H9 (cell line): Measurements from ENCODE around the gene WNT5B. TPM values are rescaled to one million over a fixed set of nuclear protein-coding genes. Genes with fewer than 3 reads are reported as not detected.

Experiments
- DNase-seq: peaks from one replicate; pipeline ENCODE4 v3.0.0-alpha.2; 2017
- H2AFZ ChIP-seq: one replicate; pipeline ENCODE4 v1.6.1; 2013; ENCODE audit warnings: mild to moderate bottlenecking, low read length, control low read depth, moderate library complexity
- H2AK5ac ChIP-seq: 2 replicates; pipeline ENCODE4 v1.6.1; 2013; ENCODE audit warnings: low read length, control low read depth, mixed read lengths; ENCODE audit not compliant: insufficient read length
- H2BK120ac ChIP-seq: one replicate; pipeline ENCODE4 v1.6.1; 2013; ENCODE audit warnings: low read depth, mild to moderate bottlenecking, low read length, control low read depth, inconsistent platforms; ENCODE audit not compliant: poor library complexity, severe bottlenecking
- H2BK12ac ChIP-seq: 2 replicates; pipeline ENCODE4 v1.6.1; 2013; ENCODE audit warnings: low read length, control low read depth, mixed read lengths, low read depth; ENCODE audit not compliant: insufficient read length
- H2BK15ac ChIP-seq: 2 replicates; pipeline ENCODE4 v1.6.1; 2013; ENCODE audit warnings: low read depth, low read length, control low read depth
- H2BK20ac ChIP-seq: one replicate; pipeline ENCODE4 v1.6.1; 2013; ENCODE audit warnings: low read depth, mild to moderate bottlenecking, low read length, control low read depth, inconsistent platforms; ENCODE audit not compliant: poor library complexity, severe bottlenecking
- H2BK5ac ChIP-seq: 2 replicates; pipeline ENCODE4 v1.6.1; 2013; ENCODE audit warnings: low read length, control low read depth, mixed read lengths; ENCODE audit not compliant: insufficient read length
- H3K14ac ChIP-seq: 2 replicates; pipeline ENCODE4 v1.6.1; 2013; ENCODE audit warnings: low read length, control low read depth; ENCODE audit not compliant: insufficient read depth
- H3K18ac ChIP-seq: 2 replicates; pipeline ENCODE4 v1.6.1; 2013; ENCODE audit warnings: low read depth, mild to moderate bottlenecking, mixed read lengths, low read length, control low read depth; ENCODE audit not compliant: insufficient read length
- H3K23ac ChIP-seq: 2 replicates; pipeline ENCODE4 v1.6.1; 2013; ENCODE audit warnings: low read length, control low read depth, mixed read lengths, low read depth; ENCODE audit not compliant: insufficient read length
- H3K23me2 ChIP-seq: 2 replicates; pipeline ENCODE4 v1.6.1; 2013; ENCODE audit warnings: low read depth, mild to moderate bottlenecking, mixed read lengths, low read length, control low read depth; ENCODE audit not compliant: insufficient read length, poor library complexity, severe bottlenecking
- H3K27ac ChIP-seq: 2 replicates; pipeline ENCODE4 v1.5.1; 2013; ENCODE audit warnings: low read length, control low read depth, mixed read lengths, low read depth; ENCODE audit not compliant: insufficient read length
- H3K27me3 ChIP-seq: 2 replicates; pipeline ENCODE4 v1.6.1; 2013; ENCODE audit warnings: low read length, control low read depth, inconsistent platforms; ENCODE audit not compliant: insufficient read depth
- H3K4ac ChIP-seq: 2 replicates; pipeline ENCODE4 v1.6.1; 2013; ENCODE audit warnings: low read depth, mild to moderate bottlenecking, control low read depth, inconsistent platforms, low read length, moderate library complexity
- H3K4me1 ChIP-seq: 2 replicates; pipeline ENCODE4 v1.6.1; 2013; ENCODE audit warnings: low read length, control low read depth, inconsistent platforms; ENCODE audit not compliant: insufficient read depth
- H3K4me2 ChIP-seq: 2 replicates; pipeline ENCODE4 v1.6.1; 2013; ENCODE audit warnings: low read length, control low read depth, mixed read lengths; ENCODE audit not compliant: insufficient read length, insufficient read depth
- H3K56ac ChIP-seq: 2 replicates; pipeline ENCODE4 v1.6.1; 2013; ENCODE audit warnings: low read depth, mild to moderate bottlenecking, mixed read lengths, low read length, control low read depth; ENCODE audit not compliant: insufficient read length
- H3K79me1 ChIP-seq: 2 replicates; pipeline ENCODE4 v1.6.1; 2013; ENCODE audit warnings: low read depth, mild to moderate bottlenecking, moderate library complexity, low read length, control low read depth, inconsistent platforms; ENCODE audit not compliant: insufficient read depth, poor library complexity, severe bottlenecking
- H3K79me2 ChIP-seq: 2 replicates; pipeline ENCODE4 v1.6.1; 2013; ENCODE audit warnings: low read length, control low read depth, inconsistent platforms; ENCODE audit not compliant: insufficient read depth
- H3K9ac ChIP-seq: 2 replicates; pipeline ENCODE4 v1.6.1; 2013; ENCODE audit warnings: low read length, control low read depth, mixed read lengths; ENCODE audit not compliant: insufficient read length; ENCODE audit errors: extremely low read depth
- H3K9me3 ChIP-seq: one replicate; pipeline ENCODE4 v1.6.1; 2013; ENCODE audit warnings: low read depth, low read length, inconsistent platforms; ENCODE audit not compliant: control insufficient read depth
- H3T11ph ChIP-seq: one replicate; pipeline ENCODE4 v1.6.1; 2013; ENCODE audit warnings: mild to moderate bottlenecking, low read length, control low read depth, inconsistent platforms
- H4K20me1 ChIP-seq: one replicate; pipeline ENCODE4 v1.6.1; 2013; ENCODE audit not compliant: control insufficient read depth, insufficient read length, insufficient read depth
- H4K5ac ChIP-seq: 2 replicates; pipeline ENCODE4 v1.6.1; 2013; ENCODE audit warnings: low read depth, mild to moderate bottlenecking, mixed read lengths, low read length, control low read depth; ENCODE audit not compliant: insufficient read length
- H4K8ac ChIP-seq: replicated peaks from 2 replicates; pipeline ENCODE4 v1.6.1; 2013; ENCODE audit warnings: low read length, control low read depth, mixed read lengths, low read depth; ENCODE audit not compliant: insufficient read length
- H4K91ac ChIP-seq: 2 replicates; pipeline ENCODE4 v1.6.1; 2013; ENCODE audit warnings: low read depth, mild to moderate bottlenecking, moderate library complexity, mixed read lengths, low read length, control low read depth; ENCODE audit not compliant: insufficient read length
- H3K27ac Mint-ChIP-seq, 3 experiments: 2 replicates in 2 of 3; 3 replicates in 1 of 3; pipeline ENCODE4 v1.8.0; 2020 to 2021; ENCODE audit warnings: mixed read lengths in 3 of 3, mild to moderate bottlenecking in 1 of 3, moderate library complexity in 1 of 3
- H3K27me3 Mint-ChIP-seq: 2 replicates; pipeline ENCODE4 v1.8.0; 2021; ENCODE audit warnings: low read depth, mild to moderate bottlenecking, moderate library complexity, mixed read lengths
- H3K36me3 Mint-ChIP-seq, 3 experiments: 2 replicates in 2 of 3; 3 replicates in 1 of 3; pipeline ENCODE4 v1.8.0; 2020 to 2021; ENCODE audit warnings: low read depth in 3 of 3, mixed read lengths in 3 of 3; ENCODE audit not compliant: insufficient read depth in 1 of 3
- H3K4me1 Mint-ChIP-seq, 2 experiments: 2 replicates each; pipeline ENCODE4 v1.8.0; 2020; ENCODE audit warnings: mixed read lengths in 2 of 2
- H3K4me3 Mint-ChIP-seq, 2 experiments: 2 replicates in 1 of 2; 3 replicates in 1 of 2; pipeline ENCODE4 v1.8.0; 2020 to 2021; ENCODE audit warnings: mild to moderate bottlenecking in 2 of 2, mixed read lengths in 2 of 2, moderate library complexity in 1 of 2
- H3K9me3 Mint-ChIP-seq, 2 experiments: 2 replicates in 1 of 2; 3 replicates in 1 of 2; pipeline ENCODE4 v1.8.0; 2020; ENCODE audit warnings: mild to moderate bottlenecking in 2 of 2, mixed read lengths in 2 of 2, moderate library complexity in 1 of 2
- CTCF ChIP-seq: fragments of 200-600 bp; sonication (generic); conservative IDR thresholded peaks from 3 replicates; pipeline ENCODE4 v1.8.0; 2021; ENCODE audit warnings: antibody characterized with exemption, mild to moderate bottlenecking
- WGBS: extraction: QIAGEN DNeasy Blood & Tissue Kit; methylation state at CpG from one replicate; pipeline ENCODE4 v1.1.7; 2013; ENCODE audit warnings: missing lambda C conversion rate, low lambda C conversion rate, mixed read lengths; ENCODE audit not compliant: insufficient read length; ENCODE audit errors: extremely low coverage; 5-methylcytosine and 5-hydroxymethylcytosine counted together
- total RNA-seq: library from RNA; stranded (reverse); gene quantifications from 2 replicates; pipeline ENCODE4 v1.2.1, GENCODE V29; 2021

WNT5B gene
- total RNA-seq, 1 experiment from 2014 or later, result 1.5 TPM

- Histone ChIP-seq H2BK12ac (no peak overlapping the region), H3K79me1 (no peaks in the 10 kb centered on the region), H2BK5ac (no peak overlapping the region), H3K4ac (no peak overlapping the region), H3K56ac (no peak overlapping the region), H3K79me2 (no peaks in the 10 kb centered on the region), H3K18ac (no peak overlapping the region), H3K23ac (no peak overlapping the region), H4K5ac (no peak overlapping the region), H2BK15ac (no peak overlapping the region), H4K20me1 (peaks cover 2% of the 10 kb centered on the region), H3K14ac (no peak overlapping the region), H3T11ph (no peak overlapping the region), H3K23me2 (no peaks in the 10 kb centered on the region), H3K4me2 (no peak overlapping the region), H3K27ac (no peak overlapping the region), H2AK5ac (no peak overlapping the region), H4K8ac (no peak overlapping the region), H3K9ac (no peak overlapping the region), H2BK120ac (no peak overlapping the region), H2AFZ (no peak overlapping the region), H3K9me3 (no peaks in the 10 kb centered on the region), H3K27me3 (no peaks in the 10 kb centered on the region), H3K4me1 (no peaks in the 10 kb centered on the region), H2BK20ac (no peak overlapping the region), H4K91ac (no peak overlapping the region)
- H3K27ac Mint-ChIP-seq, result no peak overlapping the region
- no peak for DNase-seq
- H3K9me3 Mint-ChIP-seq, result no peaks in the 10 kb centered on the region
- no peaks in the 10 kb centered on the region for H3K36me3 Mint-ChIP-seq
- H3K4me3 Mint-ChIP-seq, result no peak overlapping the region
- H3K4me1 Mint-ChIP-seq, result peaks cover 10 to 22% of the 10 kb centered on the region in 2 experiments
- WGBS, result no CpG with 5 or more reads among the region's 5 CpGs
- TF ChIP-seq CTCF, result no peak
- peaks cover 22% of the 10 kb centered on the region for H3K27me3 Mint-ChIP-seq
These were observed 21.4 kb downstream of the WNT5B start for GRCh38 chr12:1650260-1650977.
